ENCODE data around the gene ATP6V0B. TPM values are rescaled to one million over a fixed set of nuclear protein-coding genes. Genes with fewer than 3 reads are reported as not detected.

Gene ATP6V0B
- total and polyA plus RNA-seq, 9 of the 15 experiments (the other 6 are each of a cell fraction or from before 2014, with no cell fraction given), result 137 to 328 (median 220) TPM

DNA sequence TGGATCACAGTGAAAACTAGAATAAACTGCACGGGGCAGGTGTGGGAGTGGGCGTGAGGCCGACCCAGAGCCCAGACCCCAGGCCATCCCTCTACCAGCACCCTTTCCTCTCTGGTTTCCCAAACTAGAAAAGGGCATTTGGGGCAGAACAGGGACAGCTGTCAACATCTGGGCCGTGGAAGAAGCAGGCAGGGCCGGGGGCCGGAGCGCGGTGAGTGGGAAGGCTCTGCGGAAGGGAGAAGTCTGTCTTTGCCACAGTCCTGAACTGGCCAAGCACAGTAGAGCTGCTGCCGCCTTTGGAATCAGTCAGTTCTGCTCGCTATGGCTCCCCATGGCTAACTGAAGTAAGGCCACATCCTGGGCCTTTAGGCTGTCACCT lies 23.2 kb downstream of the ATP6V0B start:
- Histone ChIP-seq H3K9ac (ENCODE audit: insufficient read depth in 1 of 2, low read depth in 2 of 2, low read length in 2 of 2) (peak overlapping the region in 1 of 2 experiments; percentile 63; a peak in 2 of 4 replicates), H3K36me3 (ENCODE audit: control insufficient read depth, insufficient read depth, low read length) (no peaks in the 10 kb centered on the region), H4K20me1 (replicated peaks; ENCODE audit: control insufficient read depth, insufficient read depth, low read length) (no peaks in the 10 kb centered on the region), H3K27me3 (ENCODE audit: control insufficient read depth in 2 of 2, insufficient read depth in 2 of 2, low read length in 2 of 2) (no peaks in the 10 kb centered on the region), H3K4me2 (ENCODE audit: insufficient read depth, low read length) (no peak overlapping the region), H3K4me3 (no peak overlapping the region), H3K79me2 (ENCODE audit: control insufficient read depth, insufficient read depth, low read length) (no peaks in the 10 kb centered on the region), H2AFZ (ENCODE audit: low read depth, low read length) (no peak overlapping the region), H3K4me1 (replicated peaks in 1 of 2; ENCODE audit: control insufficient read depth in 2 of 2, insufficient read depth in 2 of 2, low read length in 2 of 2) (peaks cover 5 to 65% of the 10 kb centered on the region in 2 experiments; a peak in 4 of 5 replicates), H3K9me1 (ENCODE audit: control insufficient read depth, insufficient read depth, low read length) (peaks cover 5% of the 10 kb centered on the region), H3K27ac (ENCODE audit: extremely low read depth, low read depth, low read length) (no peak overlapping the region), H3K9me3 (replicated peaks; ENCODE audit: control insufficient read depth, insufficient read depth, low read depth, low read length) (no peaks in the 10 kb centered on the region)
- 69% methylated on average over 11 of the region's 11 CpGs for WGBS (ENCODE audit: insufficient coverage, low coverage, missing lambda C conversion rate)
- POLR2A ChIA-PET, result interaction anchor here (0.5 to 1.5 kb wide), 5 partner anchors 12 to 289 kb away, joined by 3 to 7 read pairs (median 4); partner anchors contain the start of gene SLC6A9
- TF ChIP-seq GABPA (tag; conservative IDR thresholded peaks at IDR 0.05; ENCODE audit: low read depth) (no peak), PHF8 (IDR thresholded peaks at IDR 0.05; ENCODE audit: borderline replicate concordance, low read length) (no peak), ILF3 (IDR thresholded peaks at IDR 0.05; ENCODE audit: borderline replicate concordance) (no peak), ZNF133 (CRISPR knock-in tag; IDR thresholded peaks at IDR 0.05) (no peak), CREBBP (IDR thresholded peaks at IDR 0.05; ENCODE audit: low read depth, low read length) (no peak)
- FAIRE-seq (no peak), ATAC-seq (no peak), DNase-seq (ENCODE audit: extremely low read depth in 1 of 4, low spot score in 3 of 4) (no peak)
- BruUV-seq (replicated peaks), result no TSS peak
- in situ Hi-C loops (cut with MboI) (no loop called here), intact Hi-C loops (cut with micrococcal nuclease) (loop anchor here (10.0 kb wide), 1 partner anchor 297 kb away; no protein-coding TSS in a partner anchor)
- CTCF ChIA-PET (ENCODE audit: low intra/inter-chr PET ratio), result no interaction called here

DNA sequence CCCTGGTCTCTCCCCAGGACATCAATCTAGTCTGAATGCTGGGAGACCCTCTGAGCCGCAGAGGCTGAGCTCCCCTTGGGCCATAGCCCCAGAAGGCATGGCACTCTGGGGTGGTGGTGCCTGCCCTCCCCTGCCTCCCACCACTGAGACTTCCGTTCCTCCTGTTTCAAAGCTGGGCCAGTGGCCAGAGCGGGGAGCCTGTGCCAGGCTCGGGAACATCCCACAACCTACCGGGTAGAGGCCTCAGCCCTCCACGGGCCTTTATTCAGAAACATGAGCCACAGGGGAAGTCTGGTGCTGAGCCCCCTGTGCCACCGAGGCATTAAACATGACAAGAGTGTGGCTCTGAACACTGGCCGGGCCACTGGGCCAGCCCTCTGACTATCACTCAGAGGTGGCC lies 24.7 kb downstream of the ATP6V0B start:
- Histone ChIP-seq H3K4me3 (no peak overlapping the region), H3K27ac (ENCODE audit: extremely low read depth, low read depth, low read length) (no peak overlapping the region), H3K9me1 (ENCODE audit: control insufficient read depth, insufficient read depth, low read length) (peaks cover 5% of the 10 kb centered on the region), H3K4me1 (replicated peaks in 1 of 2; ENCODE audit: control insufficient read depth in 2 of 2, insufficient read depth in 2 of 2, low read length in 2 of 2) (peaks cover 5 to 67% of the 10 kb centered on the region in 2 experiments; a peak in 4 of 5 replicates), H3K9me3 (replicated peaks; ENCODE audit: control insufficient read depth, insufficient read depth, low read depth, low read length) (no peaks in the 10 kb centered on the region), H4K20me1 (replicated peaks; ENCODE audit: control insufficient read depth, insufficient read depth, low read length) (no peaks in the 10 kb centered on the region), H3K36me3 (ENCODE audit: control insufficient read depth, insufficient read depth, low read length) (no peaks in the 10 kb centered on the region; the same call in 2 of the 3 replicates), H2AFZ (ENCODE audit: low read depth, low read length) (no peak overlapping the region), H3K79me2 (ENCODE audit: control insufficient read depth, insufficient read depth, low read length) (no peaks in the 10 kb centered on the region), H3K9ac (ENCODE audit: insufficient read depth in 1 of 2, low read depth in 2 of 2, low read length in 2 of 2) (peak overlapping the region in 1 of 2 experiments; percentile 37; a peak in 2 of 4 replicates), H3K27me3 (ENCODE audit: control insufficient read depth in 2 of 2, insufficient read depth in 2 of 2, low read length in 2 of 2) (no peaks in the 10 kb centered on the region), H3K4me2 (ENCODE audit: insufficient read depth, low read length) (no peak overlapping the region)
- WGBS (ENCODE audit: insufficient coverage, low coverage, missing lambda C conversion rate), result 76% methylated on average over 8 of the region's 8 CpGs
- TF ChIP-seq POLR2G (IDR thresholded peaks at IDR 0.05; ENCODE audit: low read depth, low read length) (peak; percentile 33; the same call in 1 of the 2 replicates), RBFOX2 (IDR thresholded peaks at IDR 0.05; ENCODE audit: low read depth, low read length) (0 out of 2 replicates have a peak, but pooled peaks have one; percentile 11), ZNF354B (CRISPR knock-in tag; IDR thresholded peaks at IDR 0.05) (no peak), EHMT2 (IDR thresholded peaks at IDR 0.05) (no peak), SP2 (IDR thresholded peaks at IDR 0.05; ENCODE audit: extremely low read depth, low read depth, low read length, poor library complexity, severe bottlenecking) (no peak)
- POLR2A ChIA-PET, result interaction anchor here (0.8 to 1.7 kb wide), 7 partner anchors 10 to 49 kb away, joined by 3 to 10 read pairs (median 4); partner anchors contain the start of gene SLC6A9
- CTCF ChIA-PET (ENCODE audit: low intra/inter-chr PET ratio), result no interaction called here
- in situ Hi-C loops (cut with MboI) (no loop called here), intact Hi-C loops (cut with micrococcal nuclease) (loop anchor here (10.0 kb wide), 1 partner anchor 295 kb away; no protein-coding TSS in a partner anchor)
- DNase-seq (ENCODE audit: extremely low read depth in 1 of 4, low spot score in 3 of 4), result no peak
- FAIRE-seq, result no peak
- BruUV-seq (replicated peaks), result no TSS peak
- ATAC-seq, result no peak

Data from K562 (cell line).